ENCODE data around the gene SIRT6.
"Not testable (repeated sequence)": the region's sequence is repeated elsewhere in the genome, so short reads cannot be mapped to it uniquely, and the experiment has no call there.

Gene SIRT6

DNA sequence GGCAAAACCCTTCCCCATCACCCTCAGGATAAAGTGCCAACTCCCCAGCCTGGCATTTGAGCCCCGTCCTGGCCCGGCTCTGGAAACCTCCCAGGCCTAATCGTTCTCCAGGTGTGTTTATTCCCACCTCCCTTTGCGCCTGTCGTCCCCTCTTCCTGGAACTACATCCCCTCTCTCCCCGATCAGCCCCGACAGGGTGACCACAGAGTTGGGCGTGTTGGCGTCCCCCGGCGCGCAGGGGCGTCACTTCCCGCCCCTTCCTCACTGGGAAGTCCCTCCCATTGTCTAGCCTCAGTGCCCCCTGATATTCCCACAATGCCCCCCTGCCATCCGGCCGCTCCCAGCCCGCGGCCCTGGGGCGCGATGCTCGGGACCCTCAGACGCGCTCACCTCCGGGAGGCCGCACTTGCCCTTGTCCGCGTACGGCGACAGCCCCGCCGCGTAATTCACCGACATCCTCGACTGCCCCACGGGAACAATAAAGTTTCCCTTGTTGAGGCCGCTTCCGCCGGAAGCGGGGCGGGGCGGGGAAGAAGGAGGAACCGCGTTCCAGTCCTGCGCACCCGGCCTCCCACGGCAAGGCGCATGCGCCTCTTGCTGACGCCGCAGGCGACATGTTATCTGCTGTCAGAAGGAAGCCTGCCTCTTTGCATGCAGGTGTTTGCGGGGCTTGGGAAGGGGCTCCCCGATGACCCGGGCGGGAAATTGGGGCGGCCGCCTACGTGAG is at the start of gene SIRT6, which contains the start of gene ANKRD24:
Gene SIRT6, minus strand, starts transcription at position 480 of the 727 bp plus-strand sequence. Its CDS starts 24 bp downstream, at position 456.
Gene ANKRD24, plus strand, starts transcription at position 606 of the 727 bp plus-strand sequence. CDS start 3,737 bp downstream, outside the sequence.
- TF ChIP-seq ZNF274 (IDR thresholded peaks at IDR 0.05; ENCODE audit: low read depth, low read length) = no peak

DNA sequence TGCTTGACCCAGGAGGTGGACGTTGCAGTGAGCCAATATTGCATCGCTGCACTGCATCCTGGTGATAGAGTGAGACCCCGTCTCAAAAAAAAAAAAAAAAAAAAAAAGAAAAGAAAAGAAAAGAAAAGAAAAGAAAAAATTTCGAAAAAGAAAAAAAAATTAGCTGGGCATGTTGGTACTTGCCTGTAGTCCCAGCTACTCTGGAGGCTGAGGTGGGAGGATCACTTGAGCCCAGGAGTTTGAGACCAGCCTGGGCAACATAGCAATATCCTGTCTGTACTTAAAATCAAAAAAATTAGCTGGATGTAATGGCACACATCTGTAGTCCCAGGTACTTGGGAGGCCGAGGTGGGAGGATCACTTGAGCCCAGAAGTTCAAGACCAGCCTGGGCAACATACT is 49.8 kb upstream of the SIRT6 start:
- H3K4me3 ChIP-seq (ENCODE audit: low read length) = not testable (repeated sequence)

More for the DNA sequence above, at the start of gene SIRT6, which contains the start of gene ANKRD24:
- peak within 1 kb of the TSS; percentile 80 for H3K4me3 ChIP-seq (ENCODE audit: low read length)

DNA sequence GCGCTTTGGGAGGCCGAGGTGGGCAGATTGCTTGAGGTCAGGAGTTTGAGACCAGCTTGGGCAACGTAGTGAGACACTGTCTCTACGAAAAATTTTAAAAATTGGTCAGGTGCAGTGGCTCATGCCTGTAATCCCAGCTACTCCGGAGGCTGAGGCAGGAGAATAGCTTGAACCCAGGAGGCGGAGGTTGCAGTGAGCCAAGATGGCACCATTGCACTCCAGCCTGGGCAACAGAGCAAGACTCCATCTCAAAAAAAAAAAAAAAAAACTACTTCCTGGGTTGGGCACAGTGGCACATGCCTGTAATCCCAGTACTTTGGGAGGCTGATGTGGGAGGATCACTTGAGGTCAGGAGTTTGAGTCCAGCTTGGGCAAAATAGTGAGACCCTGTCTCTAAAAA is 49.2 kb upstream of the SIRT6 start:
- H3K4me3 ChIP-seq (ENCODE audit: low read length) = not testable (repeated sequence)

DNA sequence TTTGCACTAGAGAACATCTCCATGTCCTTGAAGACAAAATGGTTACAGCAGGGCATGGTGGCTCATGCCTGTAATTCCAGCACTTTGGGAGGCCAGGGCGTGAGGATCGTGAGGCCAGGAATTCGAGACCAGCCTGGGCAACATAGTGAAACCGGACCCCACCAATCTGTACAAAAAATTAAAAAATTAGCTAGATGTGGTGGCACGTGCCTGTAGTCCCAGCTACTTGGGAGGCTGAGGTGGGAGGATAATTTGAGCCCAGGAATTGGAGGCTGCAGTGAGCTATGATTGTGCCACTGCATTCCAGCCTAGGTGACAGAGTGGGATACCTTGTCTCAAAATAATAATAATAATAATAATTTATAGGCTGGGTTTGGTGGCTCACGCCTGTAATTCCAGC is 47.9 kb upstream of the SIRT6 start:
- H3K4me3 ChIP-seq (ENCODE audit: low read length) = peak overlapping the region; percentile 67

DNA sequence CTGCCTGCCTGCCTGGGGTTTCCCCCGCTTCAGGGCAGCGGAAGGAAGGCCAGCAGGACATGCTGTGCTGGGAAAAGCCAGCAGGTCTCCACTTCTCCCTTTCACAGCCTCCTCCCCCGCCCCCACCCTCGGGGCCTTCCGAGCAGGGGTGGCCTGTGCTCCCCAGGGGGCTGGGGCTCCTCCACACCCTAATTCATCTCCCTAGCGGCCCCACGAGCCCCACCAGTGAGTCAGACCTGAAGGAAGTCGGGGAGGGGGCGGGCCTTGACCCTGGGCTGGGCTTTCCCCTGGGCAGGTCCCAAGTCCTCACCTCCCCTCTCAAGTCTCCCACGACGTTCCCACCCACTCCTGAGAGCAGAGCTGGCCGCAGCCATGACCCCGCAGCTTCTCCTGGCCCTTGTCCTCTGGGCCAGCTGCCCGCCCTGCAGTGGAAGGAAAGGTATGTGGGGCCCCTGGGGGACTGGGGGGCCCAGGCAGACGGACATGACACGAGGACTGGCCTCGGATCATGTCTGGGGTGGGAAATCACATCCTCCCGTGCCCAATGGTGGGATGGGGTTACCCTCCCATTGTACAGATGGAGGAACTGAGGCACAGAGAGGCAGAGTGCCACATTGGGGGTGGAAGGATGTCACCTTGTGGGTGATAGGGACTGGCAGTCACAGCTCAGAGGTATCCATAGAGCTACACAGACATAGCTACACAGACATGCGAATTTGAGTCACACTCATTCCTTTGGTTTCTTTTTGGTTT is 47.0 kb upstream of the SIRT6 start, which contains the start of gene EBI3:
Gene EBI3, plus strand, starts transcription at position 345 of the 753 bp plus-strand sequence. Its CDS starts 28 bp downstream, at position 373.
- no peak for TF ChIP-seq ZNF274 (IDR thresholded peaks at IDR 0.05; ENCODE audit: low read depth, low read length)
- peak within 1 kb of the TSS; percentile 67 for H3K4me3 ChIP-seq (ENCODE audit: low read length)

DNA sequence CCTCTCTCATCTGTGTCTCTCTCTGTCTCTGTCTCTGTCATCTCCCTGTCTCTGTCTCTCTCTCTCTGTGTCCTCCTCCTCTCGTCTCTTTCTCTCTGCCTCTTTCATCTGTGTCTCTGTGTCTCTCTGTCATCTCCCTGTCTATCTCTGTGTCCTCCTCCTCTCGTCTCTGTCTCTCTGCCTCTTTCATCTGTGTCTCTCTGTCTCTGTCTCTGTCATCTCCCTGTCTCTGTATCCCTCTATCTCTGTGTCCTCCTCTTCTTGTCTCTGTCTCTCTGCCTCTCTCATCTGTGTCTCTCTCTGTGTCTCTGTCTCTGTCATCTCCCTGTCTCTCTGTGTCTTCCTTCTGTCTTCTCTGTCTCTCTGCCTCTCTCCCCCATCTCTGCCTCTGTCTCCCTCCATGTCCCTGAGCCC is 46.4 kb upstream of the SIRT6 start:
- no peak for TF ChIP-seq ZNF274 (IDR thresholded peaks at IDR 0.05; ENCODE audit: low read depth, low read length)
- peak overlapping the region; percentile 67; the same call in 1 of the 2 replicates for H3K4me3 ChIP-seq (ENCODE audit: low read length)

DNA sequence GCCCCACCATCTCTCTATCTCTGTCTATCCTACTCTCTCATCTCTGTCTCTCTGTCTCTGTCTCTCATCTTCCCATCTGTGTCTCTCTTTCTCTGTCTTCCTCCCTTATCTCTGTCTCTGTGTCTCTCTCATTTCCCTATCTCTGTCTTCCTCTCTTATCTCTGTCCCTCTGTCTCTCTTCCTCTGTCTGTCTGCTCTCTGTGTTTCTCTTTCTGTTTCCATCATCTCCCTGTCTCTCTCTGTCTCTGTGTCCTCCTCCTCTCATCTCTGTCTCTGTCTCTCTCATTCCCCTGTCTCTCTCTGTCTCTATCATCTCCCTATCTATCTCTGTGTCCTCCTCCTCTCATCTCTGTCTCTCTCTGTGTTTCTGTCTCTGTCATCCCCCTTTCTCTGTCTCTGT is 45.4 kb upstream of the SIRT6 start:
- no peak overlapping the region; the same call in 1 of the 2 replicates for H3K4me3 ChIP-seq (ENCODE audit: low read length)
- no peak for TF ChIP-seq ZNF274 (IDR thresholded peaks at IDR 0.05; ENCODE audit: low read depth, low read length)

DNA sequence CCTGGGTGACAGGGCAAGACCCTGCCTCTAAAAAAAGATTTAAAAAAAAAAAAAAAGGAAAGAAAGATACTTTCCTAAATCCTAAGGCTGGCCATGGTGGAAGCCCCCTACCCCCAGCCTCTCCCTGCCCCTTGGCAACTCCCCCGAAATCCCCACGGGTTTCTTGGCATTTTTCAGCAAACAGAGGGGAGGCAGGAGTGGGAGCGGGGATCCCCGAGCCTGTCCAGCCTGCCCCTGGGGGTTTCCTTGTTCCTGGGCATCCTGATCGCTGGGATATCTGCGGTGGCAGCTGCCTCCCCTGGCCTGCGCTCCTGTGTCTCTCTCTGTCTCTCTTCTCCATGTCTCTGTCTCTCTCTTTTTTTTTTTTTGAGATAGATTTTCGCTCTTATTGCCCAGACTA is 43.5 kb upstream of the SIRT6 start:
- TF ChIP-seq ZNF274 (IDR thresholded peaks at IDR 0.05; ENCODE audit: low read depth, low read length) = no peak
- no peak overlapping the region for H3K4me3 ChIP-seq (ENCODE audit: low read length)

DNA sequence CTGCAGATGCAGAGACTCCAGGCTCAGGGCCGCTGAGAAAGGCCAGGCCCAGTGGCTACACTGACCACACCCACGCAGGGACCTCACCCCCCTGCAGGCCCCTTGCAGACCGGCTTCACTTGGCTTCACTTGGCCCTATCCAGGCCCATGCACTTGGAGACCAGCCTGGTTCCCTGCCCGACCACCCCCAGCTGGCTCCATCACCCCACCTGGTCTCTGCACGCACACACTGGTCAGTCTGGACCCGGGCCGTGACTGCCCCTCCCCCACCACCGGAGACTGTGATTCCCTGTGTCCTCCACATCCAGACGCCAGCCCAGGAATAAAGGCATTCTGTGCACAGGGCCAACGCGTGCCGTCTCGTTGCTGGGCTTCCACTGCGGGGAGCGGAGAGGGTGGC is 42.1 kb upstream of the SIRT6 start:
- TF ChIP-seq ZNF274 (IDR thresholded peaks at IDR 0.05; ENCODE audit: low read depth, low read length) = no peak
- H3K4me3 ChIP-seq (ENCODE audit: low read length) = no peak overlapping the region

DNA sequence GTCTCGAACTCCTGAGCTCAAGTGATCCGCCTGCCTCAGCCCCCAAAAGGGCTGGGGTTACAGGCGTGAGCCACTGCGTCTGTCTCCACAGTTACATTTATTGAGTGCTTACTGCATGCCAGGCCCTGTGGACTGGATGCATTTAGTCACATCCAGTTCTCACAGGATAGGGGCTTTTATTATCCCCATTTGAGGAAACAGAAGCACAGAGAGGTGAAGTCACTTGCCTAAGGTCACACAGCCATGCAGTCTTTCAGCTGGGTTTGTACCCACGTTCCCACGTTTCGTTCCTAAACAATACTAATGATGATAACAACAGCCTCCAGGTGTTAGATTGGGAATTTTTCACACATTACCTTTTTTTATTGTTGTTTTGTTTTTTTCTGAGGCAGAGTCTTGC is 37.8 kb upstream of the SIRT6 start:
- H3K4me3 ChIP-seq (ENCODE audit: low read length) = no peak overlapping the region
- TF ChIP-seq ZNF274 (IDR thresholded peaks at IDR 0.05; ENCODE audit: low read depth, low read length) = no peak

DNA sequence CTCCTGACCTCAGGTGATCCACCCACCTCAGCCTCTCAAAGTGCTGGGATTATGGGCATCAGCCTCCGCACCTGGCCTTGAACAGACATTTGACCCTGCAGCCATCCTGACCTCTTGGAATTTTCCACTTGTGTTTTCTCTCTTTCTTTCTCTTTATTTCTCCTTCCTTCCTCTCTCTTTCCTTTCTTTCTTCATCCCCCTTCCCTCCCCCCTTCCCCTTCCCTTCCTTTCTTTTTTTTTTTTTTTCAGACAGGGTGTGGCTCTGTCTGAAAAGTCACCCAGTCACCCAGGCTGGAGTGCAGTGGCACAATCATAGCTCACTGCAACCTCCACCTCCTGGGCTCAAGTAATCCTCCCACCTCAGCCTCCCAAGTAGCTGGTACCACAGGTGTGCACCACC is 36.2 kb upstream of the SIRT6 start:
- H3K4me3 ChIP-seq (ENCODE audit: low read length) = not testable (repeated sequence)

DNA sequence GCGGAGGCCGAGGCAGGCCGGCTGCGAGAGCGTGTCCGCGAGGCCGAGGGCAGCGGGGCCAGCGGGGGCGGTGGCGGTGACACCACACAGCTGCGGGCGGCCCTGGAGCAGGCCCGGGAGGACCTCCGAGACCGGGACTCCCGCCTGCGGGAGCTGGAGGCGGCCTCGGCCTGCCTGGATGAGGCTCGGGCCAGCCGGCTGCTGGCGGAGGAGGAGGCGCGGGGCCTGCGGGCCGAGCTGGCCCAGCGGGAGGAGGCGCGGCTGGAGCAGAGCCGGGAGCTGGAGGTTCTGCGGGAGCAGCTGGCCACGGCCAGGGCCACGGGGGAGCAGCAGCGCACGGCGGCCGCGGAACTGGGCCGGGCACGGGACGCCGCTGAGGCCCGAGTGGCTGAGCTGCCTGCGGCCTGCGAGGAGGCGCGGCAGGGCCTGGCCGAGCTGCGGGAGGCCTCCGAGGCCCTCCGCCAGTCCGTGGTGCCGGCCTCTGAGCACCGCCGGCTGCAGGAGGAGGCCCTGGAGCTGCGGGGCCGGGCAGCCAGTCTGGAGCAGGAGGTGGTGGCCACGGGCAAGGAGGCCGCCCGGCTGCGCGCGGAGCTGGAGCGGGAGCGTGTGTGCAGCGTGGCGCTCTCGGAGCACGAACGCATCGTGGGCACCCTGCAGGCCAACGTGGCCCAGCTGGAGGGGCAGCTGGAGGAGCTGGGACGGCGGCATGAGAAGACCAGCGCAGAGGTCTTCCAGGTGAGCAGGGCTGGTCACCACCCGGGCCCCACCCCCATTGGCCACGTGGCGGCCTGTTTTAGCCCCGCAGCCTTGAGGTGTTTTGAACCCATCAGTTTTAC is 35.3 kb upstream of the SIRT6 start:
- TF ChIP-seq ZNF274 (IDR thresholded peaks at IDR 0.05; ENCODE audit: low read depth, low read length) = no peak
- H3K4me3 ChIP-seq (ENCODE audit: low read length) = no peak overlapping the region

DNA sequence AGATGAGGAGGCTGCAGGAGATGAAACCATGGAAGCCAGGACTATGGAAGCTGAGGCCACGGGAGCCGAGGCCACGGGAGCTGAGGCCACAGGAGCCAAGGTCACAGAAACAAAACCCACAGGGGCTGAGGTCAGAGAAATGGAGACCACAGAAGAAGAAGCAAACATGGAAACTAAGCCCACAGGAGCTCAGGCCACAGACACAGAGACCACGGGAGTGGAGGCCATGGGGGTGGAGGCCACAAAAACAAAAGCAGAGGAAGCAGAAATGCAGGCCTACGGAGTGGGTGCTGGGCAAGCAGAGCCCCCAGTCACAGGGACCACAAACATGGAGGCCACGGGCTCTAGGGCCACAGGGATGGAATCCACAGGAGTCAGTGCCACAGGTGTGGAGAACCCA is 34.5 kb upstream of the SIRT6 start:
- no peak overlapping the region for H3K4me3 ChIP-seq (ENCODE audit: low read length)
- no peak for TF ChIP-seq ZNF274 (IDR thresholded peaks at IDR 0.05; ENCODE audit: low read depth, low read length)

DNA sequence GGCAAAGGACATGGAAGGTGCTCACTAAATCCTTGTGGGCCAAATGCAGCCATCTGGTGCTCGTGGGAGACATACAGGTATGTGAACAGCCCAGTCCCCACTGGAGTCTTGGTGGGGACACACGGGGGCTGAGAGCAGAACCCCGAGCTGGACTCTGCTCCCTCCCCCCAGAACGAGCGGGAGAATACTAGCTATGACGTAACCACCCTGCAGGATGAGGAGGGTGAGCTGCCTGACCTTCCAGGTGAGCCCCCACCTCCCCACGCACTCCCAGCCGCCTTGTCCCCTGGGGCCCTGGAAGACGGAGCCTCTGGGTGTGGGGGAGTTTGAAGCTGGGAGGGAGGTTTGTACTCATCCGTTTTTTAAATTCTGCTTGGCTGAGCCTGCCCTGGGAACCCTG is 33.4 kb upstream of the SIRT6 start:
- H3K4me3 ChIP-seq (ENCODE audit: low read length) = no peak overlapping the region
- TF ChIP-seq ZNF274 (IDR thresholded peaks at IDR 0.05; ENCODE audit: low read depth, low read length) = no peak

All from GM08714 (cell line).